ENCODE data around the gene PEX11G. TPM values are rescaled to one million over a fixed set of nuclear protein-coding genes. Genes with fewer than 3 reads are reported as not detected.

The PEX11G gene
- total and polyA plus RNA-seq, 2 experiments from 2014 or later = 6.2 to 10.6 TPM

DNA sequence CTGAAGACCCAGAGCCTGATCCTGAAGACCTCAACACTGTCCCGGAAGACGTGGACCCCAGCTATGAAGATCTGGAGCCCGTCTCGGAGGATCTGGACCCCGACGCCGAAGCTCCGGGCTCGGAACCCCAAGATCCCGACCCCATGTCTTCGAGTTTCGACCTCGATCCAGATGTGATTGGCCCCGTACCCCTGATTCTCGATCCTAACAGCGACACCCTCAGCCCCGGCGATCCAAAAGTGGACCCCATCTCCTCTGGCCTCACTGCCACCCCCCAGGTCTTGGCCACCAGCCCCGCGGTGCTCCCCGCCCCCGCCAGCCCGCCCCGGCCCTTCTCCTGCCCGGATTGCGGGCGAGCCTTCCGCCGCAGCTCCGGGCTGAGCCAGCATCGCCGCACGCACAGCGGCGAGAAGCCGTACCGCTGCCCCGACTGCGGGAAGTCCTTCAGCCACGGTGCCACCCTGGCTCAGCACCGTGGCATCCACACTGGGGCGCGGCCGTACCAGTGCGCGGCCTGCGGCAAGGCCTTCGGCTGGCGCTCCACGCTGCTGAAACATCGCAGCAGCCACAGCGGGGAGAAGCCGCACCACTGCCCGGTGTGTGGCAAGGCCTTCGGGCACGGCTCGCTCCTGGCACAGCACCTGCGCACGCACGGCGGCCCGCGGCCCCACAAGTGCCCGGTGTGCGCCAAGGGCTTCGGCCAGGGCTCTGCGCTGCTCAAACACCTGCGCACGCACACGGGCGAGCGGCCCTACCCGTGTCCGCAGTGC, 30.7 kb upstream of the PEX11G start:
- Histone ChIP-seq H3K79me2 (peaks cover 36% of the 10 kb centered on the region), H3K4me3 (no peak overlapping the region), H3K4me1 (ENCODE audit: insufficient read depth) (peaks cover 26% of the 10 kb centered on the region), H3K9me3 (ENCODE audit: low read depth) (no peaks in the 10 kb centered on the region), H3K36me3 (replicated peaks; ENCODE audit: insufficient read depth, low read depth) (no peaks in the 10 kb centered on the region), H3K27me3 (no peaks in the 10 kb centered on the region), H3K4me2 (no peak overlapping the region), H3K9me2 (replicated peaks; ENCODE audit: insufficient read depth) (no peaks in the 10 kb centered on the region), H3K27ac (no peak overlapping the region), H4K20me1 (ENCODE audit: insufficient read depth, poor library complexity, severe bottlenecking) (no peaks in the 10 kb centered on the region), H2AFZ (no peak overlapping the region)
- WGBS (ENCODE audit: low lambda C conversion rate, missing lambda C conversion rate) = 97% methylated on average over 65 of the region's 74 CpGs
- TF ChIP-seq EZH2 (IDR thresholded peaks at IDR 0.05; ENCODE audit: borderline replicate concordance) (no peak), EZH2phosphoT487 (IDR thresholded peaks at IDR 0.05; ENCODE audit: low read depth, severe bottlenecking, unreplicated experiment) (no peak)
- TF ChIP-seq, protein P1, sequence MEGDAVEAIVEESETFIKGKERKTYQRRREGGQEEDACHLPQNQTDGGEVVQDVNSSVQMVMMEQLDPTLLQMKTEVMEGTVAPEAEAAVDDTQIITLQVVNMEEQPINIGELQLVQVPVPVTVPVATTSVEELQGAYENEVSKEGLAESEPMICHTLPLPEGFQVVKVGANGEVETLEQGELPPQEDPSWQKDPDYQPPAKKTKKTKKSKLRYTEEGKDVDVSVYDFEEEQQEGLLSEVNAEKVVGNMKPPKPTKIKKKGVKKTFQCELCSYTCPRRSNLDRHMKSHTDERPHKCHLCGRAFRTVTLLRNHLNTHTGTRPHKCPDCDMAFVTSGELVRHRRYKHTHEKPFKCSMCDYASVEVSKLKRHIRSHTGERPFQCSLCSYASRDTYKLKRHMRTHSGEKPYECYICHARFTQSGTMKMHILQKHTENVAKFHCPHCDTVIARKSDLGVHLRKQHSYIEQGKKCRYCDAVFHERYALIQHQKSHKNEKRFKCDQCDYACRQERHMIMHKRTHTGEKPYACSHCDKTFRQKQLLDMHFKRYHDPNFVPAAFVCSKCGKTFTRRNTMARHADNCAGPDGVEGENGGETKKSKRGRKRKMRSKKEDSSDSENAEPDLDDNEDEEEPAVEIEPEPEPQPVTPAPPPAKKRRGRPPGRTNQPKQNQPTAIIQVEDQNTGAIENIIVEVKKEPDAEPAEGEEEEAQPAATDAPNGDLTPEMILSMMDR (IDR thresholded peaks at IDR 0.05; ENCODE audit: poor library complexity) = no peak
- no peak for DNase-seq (ENCODE audit: low spot score)

DNA sequence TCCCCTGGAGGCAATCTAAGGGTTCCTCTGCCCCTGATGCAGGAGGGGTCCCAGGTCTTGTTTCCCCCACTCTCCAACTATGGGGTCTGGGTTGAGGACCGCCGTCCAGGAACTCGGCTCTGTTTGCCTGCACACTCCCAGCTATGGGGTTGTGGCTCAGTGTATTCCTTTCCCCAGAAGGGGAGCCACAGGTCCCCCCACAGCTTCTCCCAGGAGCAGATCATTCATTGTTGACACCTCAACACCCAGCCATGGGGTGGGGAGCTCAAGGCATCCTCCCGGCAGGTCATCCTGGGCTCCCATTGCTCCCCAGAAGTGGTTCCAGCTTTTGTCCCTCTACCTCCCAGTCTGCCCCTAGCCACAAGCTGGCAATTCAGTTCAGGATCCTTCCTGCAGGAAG, 28.0 kb upstream of the PEX11G start:
- peak overlapping the region; percentile 88 for H3K27ac ChIP-seq
- H3K36me3 ChIP-seq (replicated peaks; ENCODE audit: insufficient read depth, low read depth) = no peaks in the 10 kb centered on the region
- DNase-seq (ENCODE audit: low spot score) = no peak
- H3K9me2 ChIP-seq (replicated peaks; ENCODE audit: insufficient read depth) = no peaks in the 10 kb centered on the region
- H3K27me3 ChIP-seq = no peaks in the 10 kb centered on the region
- H3K4me1 ChIP-seq (ENCODE audit: insufficient read depth) = peaks cover 18% of the 10 kb centered on the region
- no peaks in the 10 kb centered on the region for H3K9me3 ChIP-seq (ENCODE audit: low read depth)
- H3K4me2 ChIP-seq = peak overlapping the region; percentile 98
- H3K4me3 ChIP-seq = peak overlapping the region; percentile 91
- H2AFZ ChIP-seq = peak overlapping the region; percentile 56
- no peaks in the 10 kb centered on the region for H4K20me1 ChIP-seq (ENCODE audit: insufficient read depth, poor library complexity, severe bottlenecking)
- 41% methylated on average over 4 of the region's 4 CpGs for WGBS (ENCODE audit: low lambda C conversion rate, missing lambda C conversion rate)
- TF ChIP-seq EZH2phosphoT487 (IDR thresholded peaks at IDR 0.05; ENCODE audit: low read depth, severe bottlenecking, unreplicated experiment) (no peak), EZH2 (IDR thresholded peaks at IDR 0.05; ENCODE audit: borderline replicate concordance) (no peak)
- TF ChIP-seq, protein P1 (IDR thresholded peaks at IDR 0.05; ENCODE audit: poor library complexity) = no peak
- H3K79me2 ChIP-seq = peaks cover 24% of the 10 kb centered on the region

DNA sequence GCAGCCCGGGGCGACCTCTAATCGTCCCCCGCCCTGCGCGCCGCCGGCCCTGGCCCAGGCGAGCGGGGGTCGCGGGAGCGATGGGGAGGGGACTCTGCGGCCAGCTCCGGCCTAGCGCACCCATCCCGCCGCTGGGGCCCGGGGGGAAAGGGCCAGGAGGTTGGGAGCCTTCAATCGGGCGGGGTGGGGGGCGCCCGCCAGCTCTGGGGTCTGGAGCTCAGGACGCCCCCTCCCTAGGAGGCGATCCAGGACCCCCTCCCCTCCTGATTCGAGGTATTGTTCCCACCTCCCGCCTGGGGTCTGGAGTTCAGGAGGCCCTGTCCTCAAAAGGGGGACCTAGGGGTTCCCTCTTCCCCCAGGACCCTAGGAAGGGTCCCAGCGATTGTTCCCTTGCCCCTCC, 27.5 kb upstream of the PEX11G start:
- peak; percentile 31 for DNase-seq (ENCODE audit: low spot score)
- TF ChIP-seq, protein P1 (IDR thresholded peaks at IDR 0.05; ENCODE audit: poor library complexity) = no peak
- TF ChIP-seq EZH2 (IDR thresholded peaks at IDR 0.05; ENCODE audit: borderline replicate concordance) = no peak
- TF ChIP-seq EZH2phosphoT487 (IDR thresholded peaks at IDR 0.05; ENCODE audit: low read depth, severe bottlenecking, unreplicated experiment) = no peak
- Histone ChIP-seq H3K9me3 (ENCODE audit: low read depth) (no peaks in the 10 kb centered on the region), H3K9me2 (replicated peaks; ENCODE audit: insufficient read depth) (no peaks in the 10 kb centered on the region), H2AFZ (peak overlapping the region; percentile 56), H4K20me1 (ENCODE audit: insufficient read depth, poor library complexity, severe bottlenecking) (no peaks in the 10 kb centered on the region), H3K27me3 (no peaks in the 10 kb centered on the region), H3K4me2 (peak overlapping the region; percentile 98), H3K4me3 (peak overlapping the region; percentile 91), H3K27ac (peak overlapping the region; percentile 88), H3K79me2 (peaks cover 24% of the 10 kb centered on the region), H3K36me3 (replicated peaks; ENCODE audit: insufficient read depth, low read depth) (no peaks in the 10 kb centered on the region), H3K4me1 (ENCODE audit: insufficient read depth) (peaks cover 13% of the 10 kb centered on the region)
- WGBS (ENCODE audit: low lambda C conversion rate, missing lambda C conversion rate) = 5% methylated on average over 2 of the region's 28 CpGs
